Measurements from ENCODE around the gene SORCS3.

The SORCS3 gene

GRCh38 chr10:104762793-104763192 is 121.7 kb downstream of the SORCS3 start:
- Histone ChIP-seq H3K79me2 (ENCODE audit: insufficient read depth, low read length) (no peaks in the 10 kb centered on the region), H3K9ac (ENCODE audit: low read length) (no peak overlapping the region), H3F3A (ENCODE audit: insufficient read depth) (no peaks in the 10 kb centered on the region), H3K4me3 (ENCODE audit: insufficient read depth, low read length, poor library complexity, severe bottlenecking) (no peak overlapping the region), H2AFZ (ENCODE audit: low read depth, low read length, severe bottlenecking) (no peak overlapping the region), H3K9me3 (ENCODE audit: insufficient read depth, low read length) (no peaks in the 10 kb centered on the region), H3K36me3 (ENCODE audit: low read length) (no peaks in the 10 kb centered on the region), H3K4me2 (ENCODE audit: low read depth, low read length, poor library complexity, severe bottlenecking) (no peak overlapping the region), H4K20me1 (ENCODE audit: low read depth, low read length) (no peaks in the 10 kb centered on the region), H3K27me3 (ENCODE audit: low read length) (no peaks in the 10 kb centered on the region), H3K27ac (ENCODE audit: low read depth, low read length) (no peak overlapping the region), H3K9me2 (replicated peaks; ENCODE audit: insufficient read depth, low read length) (no peaks in the 10 kb centered on the region)
- TF ChIP-seq EZH2phosphoT487 (conservative IDR thresholded peaks at IDR 0.05; ENCODE audit: low read length) (no peak), CTCF (IDR thresholded peaks at IDR 0.05; ENCODE audit: insufficient read depth, low read length, poor library complexity, severe bottlenecking) (no peak)

- H3K4me3 ChIP-seq (ENCODE audit: insufficient read depth, low read length, poor library complexity, severe bottlenecking) = no peak overlapping the region
- H4K20me1 ChIP-seq (ENCODE audit: low read depth, low read length) = no peaks in the 10 kb centered on the region
- TF ChIP-seq CTCF (IDR thresholded peaks at IDR 0.05; ENCODE audit: insufficient read depth, low read length, poor library complexity, severe bottlenecking) = no peak
- no peak for TF ChIP-seq EZH2phosphoT487 (conservative IDR thresholded peaks at IDR 0.05; ENCODE audit: low read length)
- H2AFZ ChIP-seq (ENCODE audit: low read depth, low read length, severe bottlenecking) = no peak overlapping the region
- no peak overlapping the region for H3K4me2 ChIP-seq (ENCODE audit: low read depth, low read length, poor library complexity, severe bottlenecking)
- no peaks in the 10 kb centered on the region for H3F3A ChIP-seq (ENCODE audit: insufficient read depth)
- no peaks in the 10 kb centered on the region for H3K79me2 ChIP-seq (ENCODE audit: insufficient read depth, low read length)
- H3K9me3 ChIP-seq (ENCODE audit: insufficient read depth, low read length) = no peaks in the 10 kb centered on the region
- no peaks in the 10 kb centered on the region for H3K27me3 ChIP-seq (ENCODE audit: low read length)
- no peak overlapping the region for H3K9ac ChIP-seq (ENCODE audit: low read length)
- no peaks in the 10 kb centered on the region for H3K36me3 ChIP-seq (ENCODE audit: low read length)
- H3K27ac ChIP-seq (ENCODE audit: low read depth, low read length) = no peak overlapping the region
- H3K9me2 ChIP-seq (replicated peaks; ENCODE audit: insufficient read depth, low read length) = no peaks in the 10 kb centered on the region
Measured at GRCh38 chr10:104766341-104766740, 125.3 kb downstream of the SORCS3 start.

GRCh38 chr10:104767282-104767681 is 126.2 kb downstream of the SORCS3 start:
- no peak overlapping the region for H3K4me3 ChIP-seq (ENCODE audit: insufficient read depth, low read length, poor library complexity, severe bottlenecking)
- TF ChIP-seq EZH2phosphoT487 (conservative IDR thresholded peaks at IDR 0.05; ENCODE audit: low read length) = no peak
- no peak for TF ChIP-seq CTCF (IDR thresholded peaks at IDR 0.05; ENCODE audit: insufficient read depth, low read length, poor library complexity, severe bottlenecking)

More at GRCh38 chr10:104767282-104767681, 126.2 kb downstream of the SORCS3 start:
- no peaks in the 10 kb centered on the region for H3F3A ChIP-seq (ENCODE audit: insufficient read depth)
- no peaks in the 10 kb centered on the region for H3K27me3 ChIP-seq (ENCODE audit: low read length)
- no peaks in the 10 kb centered on the region for H3K9me2 ChIP-seq (replicated peaks; ENCODE audit: insufficient read depth, low read length)
- H3K27ac ChIP-seq (ENCODE audit: low read depth, low read length) = no peak overlapping the region
- H3K79me2 ChIP-seq (ENCODE audit: insufficient read depth, low read length) = no peaks in the 10 kb centered on the region
- no peak overlapping the region for H2AFZ ChIP-seq (ENCODE audit: low read depth, low read length, severe bottlenecking)
- no peak overlapping the region for H3K4me2 ChIP-seq (ENCODE audit: low read depth, low read length, poor library complexity, severe bottlenecking)
- H4K20me1 ChIP-seq (ENCODE audit: low read depth, low read length) = no peaks in the 10 kb centered on the region
- H3K9me3 ChIP-seq (ENCODE audit: insufficient read depth, low read length) = no peaks in the 10 kb centered on the region
- no peaks in the 10 kb centered on the region for H3K36me3 ChIP-seq (ENCODE audit: low read length)
- H3K9ac ChIP-seq (ENCODE audit: low read length) = no peak overlapping the region
